Ureter (tissue), 1 donor: ENCODE data around the gene UBR2. TPM values are rescaled to one million over a fixed set of nuclear protein-coding genes. Genes with fewer than 3 reads are reported as not detected.
"Not testable (repeated sequence)": the region's sequence is repeated elsewhere in the genome, so short reads cannot be mapped to it uniquely, and the experiment has no call there.

Experiments
- DNase-seq: peaks from one replicate; pipeline ENCODE4 v3.0.0-alpha.2; 2020; ENCODE audit warnings: low spot score
- total RNA-seq: library from RNA; stranded (reverse); gene quantifications from one replicate; pipeline ENCODE4 v1.2.4, GENCODE V29; 2023
- donor health status: DM: yes; HTN: yes; CAD: no.

The UBR2 gene
- total RNA-seq, 1 donor from 2014 or later, result 36.8 TPM

- DNase-seq, result no peak
Measured at GRCh38 chr6:42555477-42556457, 8.1 kb upstream of the UBR2 start.

GRCh38 chr6:42556462-42556861 lies 7.4 kb upstream of the UBR2 start:
- no peak for DNase-seq

DNA sequence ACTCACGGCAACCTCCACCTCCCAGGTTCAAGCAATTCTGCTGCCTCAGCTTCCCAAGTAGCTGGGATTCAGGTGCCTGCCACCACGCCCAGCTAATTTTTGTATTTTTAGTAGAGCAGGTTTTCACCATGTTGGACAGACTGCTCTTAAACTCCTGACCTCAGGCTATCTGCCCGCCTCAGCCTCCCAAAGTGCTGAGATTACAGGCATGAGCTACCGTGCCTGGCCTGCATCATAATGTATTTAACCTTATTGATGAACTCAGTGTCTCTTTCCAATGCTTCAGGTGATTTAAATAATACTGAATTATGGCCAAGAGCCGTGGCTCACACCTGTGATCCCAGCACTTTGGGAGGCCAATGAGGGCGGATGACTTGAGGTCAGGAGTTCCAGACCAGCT lies 4.6 kb upstream of the UBR2 start:
- not testable (repeated sequence) for DNase-seq

GRCh38 chr6:42561986-42562385 lies 1.8 kb upstream of the UBR2 start:
- DNase-seq, result no peak

- DNase-seq, result no peak
Measured at GRCh38 chr6:42562788-42563405, 932 bp upstream of the UBR2 start.

DNA sequence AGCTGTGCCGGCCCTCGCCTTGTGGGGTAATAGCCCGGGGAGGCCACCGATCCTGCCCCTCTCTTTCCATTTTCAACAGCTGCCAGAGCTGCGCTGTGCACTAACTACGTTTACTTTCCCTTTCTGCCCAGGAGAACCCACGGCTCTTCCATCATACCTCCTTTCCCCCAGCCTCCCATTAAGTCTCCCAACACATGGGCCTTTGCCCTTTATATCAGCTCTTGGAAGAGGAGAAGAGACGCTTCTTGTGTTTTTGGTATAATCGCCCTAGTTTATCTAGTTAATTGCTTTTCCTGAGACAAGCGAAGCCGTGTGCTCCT lies 637 bp downstream of the UBR2 start:
- no peak for DNase-seq

GRCh38 chr6:42565823-42566613 lies 2.2 kb downstream of the UBR2 start:
- no peak for DNase-seq

GRCh38 chr6:42566614-42567208 lies 2.9 kb downstream of the UBR2 start:
- DNase-seq, result no peak

DNA sequence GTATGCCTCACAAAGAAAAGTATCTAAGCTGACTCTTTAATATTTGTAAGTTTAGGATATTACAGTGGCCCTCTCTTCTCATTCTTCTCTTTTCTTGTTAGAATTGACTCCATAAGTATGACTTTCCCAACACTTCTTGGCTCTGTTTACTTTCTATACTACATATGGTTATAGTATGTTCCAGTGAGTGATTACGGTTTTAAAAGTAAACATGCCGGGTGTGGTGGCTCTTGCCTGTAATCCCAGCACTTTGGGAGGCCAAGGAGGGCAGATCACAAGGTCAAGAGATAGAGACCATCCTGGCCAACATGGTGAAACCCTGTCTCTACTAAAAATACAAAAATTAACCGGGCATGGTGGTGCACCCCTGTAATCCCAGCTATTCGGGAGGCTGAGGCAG lies 3.4 kb downstream of the UBR2 start:
- not testable (repeated sequence) for DNase-seq

DNA sequence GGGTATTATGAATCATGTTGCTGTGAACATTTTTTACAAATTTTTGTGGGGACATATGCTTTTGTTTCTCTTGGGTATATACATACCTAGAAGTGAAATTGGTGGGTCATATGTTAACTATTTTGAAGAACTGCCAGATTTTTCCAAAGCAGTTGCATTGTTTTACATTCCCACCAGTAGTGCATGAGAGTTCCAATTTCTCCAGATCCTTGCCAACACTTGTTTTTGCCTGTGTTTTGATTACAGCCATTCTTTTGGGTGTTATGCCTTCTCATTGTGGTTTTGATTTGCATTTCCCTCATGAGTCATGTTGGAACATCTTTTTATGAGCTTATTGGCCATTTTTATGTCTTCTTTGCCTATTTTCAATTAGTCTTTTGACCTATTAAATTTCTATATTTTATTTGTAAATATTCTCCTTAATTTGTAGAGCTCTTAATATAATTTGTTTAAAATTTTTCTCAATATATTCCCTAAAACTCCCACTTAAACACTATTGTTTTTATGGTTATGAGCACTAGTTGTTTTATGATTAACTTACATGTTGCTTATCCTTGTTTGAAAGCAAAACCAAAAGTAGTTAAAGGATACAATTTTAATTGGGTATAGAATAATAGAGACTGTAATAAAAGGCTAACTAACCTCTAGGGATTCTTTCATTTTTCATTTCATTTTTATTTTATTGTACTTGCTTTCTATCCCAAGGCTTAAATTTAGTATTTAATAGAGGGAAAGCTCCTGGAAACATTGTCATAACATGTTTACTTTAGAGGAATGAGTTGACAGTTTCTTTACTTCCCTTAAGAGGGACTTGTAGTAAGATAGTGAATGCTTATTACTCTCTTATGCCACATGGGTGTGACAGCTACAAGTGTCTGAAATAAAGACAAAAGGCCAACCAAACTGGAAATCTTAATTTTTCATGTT lies 5.5 kb downstream of the UBR2 start:
- DNase-seq, result no peak

DNA sequence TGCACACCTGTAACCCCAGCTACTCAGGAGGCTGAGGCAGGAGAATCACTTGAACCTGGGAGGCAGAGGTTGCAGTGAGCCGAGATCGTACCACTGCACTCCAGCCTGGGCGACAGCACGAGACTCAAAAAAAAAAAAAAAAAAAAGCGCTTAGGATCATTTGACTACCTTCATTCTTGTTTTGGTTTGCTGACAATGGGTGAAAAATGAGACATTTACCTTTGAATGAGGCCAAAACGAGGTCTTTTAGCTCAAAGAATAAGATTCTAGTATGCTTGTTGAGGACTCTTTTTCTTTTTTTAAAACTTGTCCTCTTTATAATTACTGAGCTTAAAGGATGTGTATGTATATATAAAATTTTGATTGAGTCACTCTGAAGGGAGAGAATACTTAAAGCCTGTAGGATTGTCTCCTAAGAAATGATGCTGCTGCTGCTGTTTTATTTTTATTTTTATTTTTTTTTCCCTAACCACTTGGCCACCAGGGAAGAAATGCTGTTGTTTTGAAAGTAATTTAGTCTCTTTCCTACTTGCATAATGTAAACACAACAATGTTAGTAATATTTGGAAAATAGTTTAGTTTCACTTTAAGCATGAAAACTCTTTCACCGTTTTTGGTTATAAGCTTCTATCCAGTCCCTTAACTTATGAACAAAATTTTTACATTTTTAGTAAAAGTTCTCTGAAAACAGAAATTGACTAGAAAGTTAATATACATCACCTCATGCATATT lies 7.9 kb downstream of the UBR2 start:
- DNase-seq, result no peak

- no peak for DNase-seq
Measured at GRCh38 chr6:42572523-42572922, 8.7 kb downstream of the UBR2 start.

GRCh38 chr6:42576538-42576937 lies 12.7 kb downstream of the UBR2 start:
- DNase-seq, result not testable (repeated sequence)

GRCh38 chr6:42598300-42598699 lies 34.5 kb downstream of the UBR2 start:
- DNase-seq, result no peak

- DNase-seq, result no peak
Measured at GRCh38 chr6:42599558-42599957, 35.7 kb downstream of the UBR2 start.

- no peak for DNase-seq
Measured at GRCh38 chr6:42604150-42604549, 40.3 kb downstream of the UBR2 start.

GRCh38 chr6:42604699-42605098 lies 40.9 kb downstream of the UBR2 start:
- DNase-seq, result not testable (repeated sequence)

GRCh38 chr6:42610416-42610815 lies 46.6 kb downstream of the UBR2 start:
- no peak for DNase-seq

DNA sequence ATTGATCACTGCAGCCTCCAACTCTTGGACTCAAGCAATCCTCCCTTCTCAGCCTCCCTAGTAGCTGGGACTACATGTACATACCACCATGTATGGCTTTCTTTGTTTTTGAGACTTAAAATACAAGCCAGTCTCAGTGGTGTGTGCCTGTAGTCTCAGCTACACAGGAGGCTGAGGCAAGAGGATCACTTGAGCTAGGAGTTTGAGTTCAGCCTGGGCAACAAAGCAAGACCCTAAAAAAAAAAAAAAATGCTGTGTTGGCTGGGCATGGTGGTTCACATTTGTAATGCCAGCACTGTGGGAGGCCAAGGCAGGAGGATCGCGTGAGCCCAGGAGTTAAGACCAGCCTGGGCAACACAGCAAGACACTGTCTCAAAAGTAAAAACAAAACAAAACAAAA lies 51.7 kb downstream of the UBR2 start:
- DNase-seq, result no peak

DNA sequence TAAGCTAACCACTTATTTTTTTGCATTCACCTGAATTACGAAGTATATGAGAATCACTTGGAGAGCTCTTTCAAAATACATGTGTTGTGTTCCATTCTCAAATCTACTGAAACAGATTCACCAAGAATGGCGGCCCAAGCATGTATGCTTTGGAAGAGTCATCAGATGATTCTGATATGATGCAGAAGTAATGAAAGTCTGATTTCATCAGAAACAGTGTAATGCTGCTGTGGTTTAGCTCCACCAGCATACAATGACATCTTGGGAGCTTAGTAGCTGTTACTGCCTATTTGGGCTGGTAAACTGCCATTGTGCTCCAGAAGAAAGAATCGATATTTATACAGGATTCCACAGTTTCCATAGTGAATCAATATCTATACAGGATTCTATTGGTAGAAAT lies 52.9 kb downstream of the UBR2 start:
- no peak for DNase-seq
